Nephron progenitor cell (in vitro differentiated cells): ENCODE results near the gene CFAP58.

ENCODE experiments used
- DNase-seq: peaks from one replicate; pipeline ENCODE4 v3.0.0; 2021
- H3K27ac Mint-ChIP-seq: 2 replicates; pipeline ENCODE4 v1.8.0; 2021; ENCODE audit warnings: mild to moderate bottlenecking, moderate library complexity, mixed read lengths
- H3K27me3 Mint-ChIP-seq: 2 replicates; pipeline ENCODE4 v1.8.0; 2021; ENCODE audit warnings: mild to moderate bottlenecking, low read depth, mixed read lengths; ENCODE audit not compliant: poor library complexity
- H3K36me3 Mint-ChIP-seq: 2 replicates; pipeline ENCODE4 v1.8.0; 2021; ENCODE audit warnings: low read depth, mixed read lengths
- H3K4me1 Mint-ChIP-seq: 2 replicates; pipeline ENCODE4 v1.8.0; 2021; ENCODE audit warnings: mixed read lengths
- H3K4me3 Mint-ChIP-seq: 2 replicates; pipeline ENCODE4 v1.8.0; 2021; ENCODE audit warnings: mild to moderate bottlenecking, moderate library complexity, mixed read lengths
- H3K9me3 Mint-ChIP-seq: 2 replicates; pipeline ENCODE4 v1.8.0; 2021; ENCODE audit warnings: mild to moderate bottlenecking, moderate library complexity, mixed read lengths
- CTCF ChIP-seq: fragments of 200-600 bp; sonication (generic); IDR thresholded peaks from 2 replicates; pipeline ENCODE4 v1.5.0; 2021; ENCODE audit warnings: antibody characterized with exemption

Gene CFAP58

GRCh38 chr10:104445359-104445758 lies 91.7 kb downstream of the CFAP58 start:
- Mint-ChIP-seq H3K4me1 (peaks cover 21% of the 10 kb centered on the region), H3K4me3 (no peak overlapping the region), H3K27ac (no peak overlapping the region), H3K36me3 (no peaks in the 10 kb centered on the region), H3K9me3 (no peaks in the 10 kb centered on the region), H3K27me3 (no peaks in the 10 kb centered on the region)
- TF ChIP-seq CTCF, result no peak
- DNase-seq, result no peak

GRCh38 chr10:104446151-104446550 lies 92.5 kb downstream of the CFAP58 start:
- Mint-ChIP-seq H3K4me1 (peaks cover 21% of the 10 kb centered on the region), H3K36me3 (no peaks in the 10 kb centered on the region), H3K4me3 (no peak overlapping the region), H3K27ac (no peak overlapping the region), H3K27me3 (no peaks in the 10 kb centered on the region), H3K9me3 (no peaks in the 10 kb centered on the region)
- no peak for TF ChIP-seq CTCF
- DNase-seq, result no peak

GRCh38 chr10:104447331-104447730 lies 93.7 kb downstream of the CFAP58 start:
- no peak overlapping the region for H3K4me3 Mint-ChIP-seq
- DNase-seq, result no peak
- H3K27me3 Mint-ChIP-seq, result no peaks in the 10 kb centered on the region
- no peak for TF ChIP-seq CTCF
- no peaks in the 10 kb centered on the region for H3K9me3 Mint-ChIP-seq
- peaks cover 12% of the 10 kb centered on the region for H3K4me1 Mint-ChIP-seq
- H3K36me3 Mint-ChIP-seq, result no peaks in the 10 kb centered on the region
- H3K27ac Mint-ChIP-seq, result no peak overlapping the region

- Mint-ChIP-seq H3K27ac (peak overlapping the region; percentile 29), H3K9me3 (no peaks in the 10 kb centered on the region), H3K4me1 (peaks cover 12% of the 10 kb centered on the region), H3K36me3 (no peaks in the 10 kb centered on the region), H3K27me3 (no peaks in the 10 kb centered on the region), H3K4me3 (no peak overlapping the region)
- TF ChIP-seq CTCF, result no peak
- DNase-seq, result no peak
Observed at GRCh38 chr10:104447906-104448305, 94.3 kb downstream of the CFAP58 start.

- H3K4me1 Mint-ChIP-seq, result peaks cover 12% of the 10 kb centered on the region
- no peak overlapping the region for H3K4me3 Mint-ChIP-seq
- DNase-seq, result no peak
- H3K36me3 Mint-ChIP-seq, result no peaks in the 10 kb centered on the region
- H3K9me3 Mint-ChIP-seq, result no peaks in the 10 kb centered on the region
- H3K27me3 Mint-ChIP-seq, result no peaks in the 10 kb centered on the region
- H3K27ac Mint-ChIP-seq, result no peak overlapping the region
- no peak for TF ChIP-seq CTCF
Observed at GRCh38 chr10:104449391-104449790, 95.8 kb downstream of the CFAP58 start.

GRCh38 chr10:104450490-104450889 lies 96.9 kb downstream of the CFAP58 start:
- H3K36me3 Mint-ChIP-seq, result no peaks in the 10 kb centered on the region
- no peak for DNase-seq
- H3K9me3 Mint-ChIP-seq, result no peaks in the 10 kb centered on the region
- TF ChIP-seq CTCF, result no peak
- H3K27ac Mint-ChIP-seq, result no peak overlapping the region
- H3K4me3 Mint-ChIP-seq, result no peak overlapping the region
- peaks cover 12% of the 10 kb centered on the region for H3K4me1 Mint-ChIP-seq
- H3K27me3 Mint-ChIP-seq, result no peaks in the 10 kb centered on the region
